T follicular helper cell (primary cell): ENCODE results near the gene GALNS.
"Not testable (repeated sequence)": the region's sequence is repeated elsewhere in the genome, so short reads cannot be mapped to it uniquely, and the experiment has no call there.

Experiments
- DNase-seq: peaks from one replicate; pipeline ENCODE4 v3.0.0-alpha.2; 2020; ENCODE audit warnings: low read depth

The GALNS gene

DNA sequence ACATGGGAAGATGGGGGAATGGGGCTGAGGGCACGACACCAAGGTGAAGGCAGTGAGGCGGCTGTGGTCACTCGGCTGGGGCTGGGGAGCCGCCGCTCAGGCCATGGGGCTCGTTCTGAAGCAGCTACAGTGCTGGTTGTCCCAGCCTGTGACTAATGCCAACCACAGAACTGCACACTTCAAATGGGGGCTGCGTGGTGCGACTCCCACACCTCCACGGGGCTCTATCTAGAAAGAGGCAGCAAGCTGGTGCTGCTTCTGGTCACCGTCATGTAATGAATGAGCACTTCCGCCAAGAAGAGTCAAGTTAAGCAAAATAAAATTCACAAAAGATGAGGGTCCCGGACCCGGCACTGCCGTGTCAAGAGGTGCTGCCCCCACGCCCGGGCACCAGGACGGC, 20.0 kb downstream of the GALNS start:
- no peak for DNase-seq

- DNase-seq: no peak
Observed at GRCh38 chr16:88835818-88836217, 20.9 kb downstream of the GALNS start.

DNA sequence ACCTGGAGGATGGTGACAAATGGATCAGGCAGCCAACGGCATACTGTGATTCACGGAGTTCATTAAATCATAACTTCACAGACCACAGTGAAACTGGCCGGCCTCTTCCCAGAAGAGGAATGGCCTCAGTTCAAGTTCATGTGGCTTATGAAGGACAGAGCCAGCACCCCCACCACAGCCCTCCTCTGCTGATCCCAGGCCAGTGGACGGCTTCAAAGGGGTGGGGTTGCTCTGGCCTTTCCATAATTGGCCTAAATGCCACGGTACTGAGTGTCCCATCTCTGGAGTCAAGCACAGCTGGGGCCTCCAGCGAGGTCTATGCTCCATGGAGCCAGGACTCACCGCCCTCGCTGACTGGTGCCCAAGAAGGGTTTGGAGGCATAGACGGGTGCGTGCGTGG, 21.4 kb downstream of the GALNS start:
- no peak for DNase-seq

DNA sequence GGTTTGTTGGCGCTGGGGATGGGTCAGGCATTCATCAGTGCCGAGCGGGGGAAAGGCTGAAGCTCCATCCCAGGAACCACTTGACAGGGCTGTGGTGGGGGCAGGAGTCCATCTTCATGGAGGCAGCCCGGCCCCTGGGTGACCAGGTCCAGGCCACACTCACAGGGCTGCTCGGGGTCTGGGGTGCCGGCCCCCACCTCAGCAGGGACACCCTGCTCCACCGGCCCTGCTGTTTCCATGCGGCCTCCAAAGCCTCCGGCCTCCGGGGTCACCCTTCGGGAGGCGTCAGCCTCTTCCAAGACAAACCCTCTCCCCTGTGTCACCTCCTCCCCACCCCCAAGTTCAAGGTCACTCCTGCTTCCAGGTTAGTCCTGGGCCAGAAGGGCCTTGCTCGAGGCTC, 22.1 kb downstream of the GALNS start:
- DNase-seq: no peak

DNA sequence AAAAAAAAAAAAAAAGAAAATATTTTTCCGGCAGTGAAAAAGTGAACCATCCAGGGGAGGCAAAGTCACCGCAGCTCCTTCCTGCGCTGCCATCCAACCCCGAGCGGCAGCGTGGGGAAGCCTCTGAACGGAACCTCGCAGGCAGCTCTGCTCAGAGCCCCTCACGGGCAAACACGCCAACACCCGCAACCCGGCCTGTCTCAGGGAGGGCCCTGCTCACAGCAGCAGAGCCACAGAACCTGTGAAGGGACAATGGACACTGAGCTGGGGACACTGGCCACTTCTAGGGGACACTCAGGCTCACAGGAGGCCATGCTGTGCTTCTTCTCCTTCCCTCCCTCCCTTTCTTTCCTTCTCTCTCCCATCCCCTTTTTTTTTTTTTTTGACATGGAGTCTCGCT, 23.7 kb downstream of the GALNS start:
- no peak for DNase-seq

GRCh38 chr16:88831838-88832237, 24.9 kb downstream of the GALNS start:
- no peak for DNase-seq

DNA sequence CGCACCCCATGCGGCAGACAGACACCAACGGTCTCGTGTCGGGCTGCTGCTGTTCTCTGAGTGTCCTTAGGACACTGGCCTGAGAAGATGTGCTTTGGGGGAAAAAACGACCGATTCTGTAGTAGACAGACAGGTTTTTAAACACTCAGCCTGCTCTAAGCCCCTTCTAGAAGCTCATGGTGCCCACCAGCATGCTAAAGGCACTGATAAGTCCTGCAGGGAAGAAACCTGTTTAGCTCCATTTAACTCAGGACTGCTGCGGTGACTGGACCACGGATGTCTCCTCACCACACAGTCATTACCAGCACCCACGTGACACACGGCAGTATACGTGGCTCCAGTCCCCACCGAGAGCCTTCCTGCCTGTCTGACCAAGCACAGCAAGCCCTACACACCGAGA, 26.0 kb downstream of the GALNS start:
- DNase-seq: no peak

DNA sequence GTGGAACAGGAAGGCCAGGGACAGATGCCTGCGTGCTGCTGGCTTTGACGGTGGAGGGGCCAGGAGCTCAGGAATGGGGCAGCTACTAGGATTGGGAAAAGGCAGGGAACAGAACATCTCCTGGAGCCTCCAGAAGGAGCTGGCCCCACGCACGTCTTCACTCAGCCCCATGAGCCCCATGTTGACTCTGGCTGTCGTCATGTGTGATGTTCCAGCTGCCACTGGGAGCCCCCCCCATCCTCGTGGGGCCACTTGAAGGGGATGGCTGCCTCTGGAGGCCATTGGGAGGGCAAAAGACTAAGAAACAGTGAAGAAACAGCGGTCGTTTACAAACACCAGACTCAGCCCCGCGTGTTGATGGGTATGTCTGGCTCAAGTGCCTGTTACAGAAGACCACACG, 26.5 kb downstream of the GALNS start:
- DNase-seq: no peak

DNA sequence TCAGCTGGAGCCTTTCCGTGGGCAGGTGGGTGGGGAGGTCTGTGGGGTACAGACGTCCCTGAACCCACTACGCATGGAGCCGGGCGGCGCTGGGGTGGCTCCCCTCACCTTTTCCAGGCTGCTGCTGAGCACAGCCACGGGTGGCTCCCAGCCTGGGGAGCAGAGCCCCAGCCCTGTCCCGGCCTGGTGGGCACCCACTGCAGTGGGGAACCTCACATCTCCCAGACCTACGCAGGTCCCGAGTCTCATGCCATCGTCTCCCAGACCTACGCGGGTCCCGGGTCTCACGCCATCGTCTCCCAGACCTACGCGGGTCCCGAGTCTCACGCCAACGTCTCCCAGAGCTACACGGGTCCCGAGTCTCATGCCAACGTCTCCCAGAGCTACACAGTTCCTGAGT, 28.0 kb downstream of the GALNS start:
- no peak for DNase-seq

GRCh38 chr16:88827727-88828126, 29.0 kb downstream of the GALNS start:
- DNase-seq: no peak

- no peak for DNase-seq
Observed at GRCh38 chr16:88826070-88826840, 30.5 kb downstream of the GALNS start.

DNA sequence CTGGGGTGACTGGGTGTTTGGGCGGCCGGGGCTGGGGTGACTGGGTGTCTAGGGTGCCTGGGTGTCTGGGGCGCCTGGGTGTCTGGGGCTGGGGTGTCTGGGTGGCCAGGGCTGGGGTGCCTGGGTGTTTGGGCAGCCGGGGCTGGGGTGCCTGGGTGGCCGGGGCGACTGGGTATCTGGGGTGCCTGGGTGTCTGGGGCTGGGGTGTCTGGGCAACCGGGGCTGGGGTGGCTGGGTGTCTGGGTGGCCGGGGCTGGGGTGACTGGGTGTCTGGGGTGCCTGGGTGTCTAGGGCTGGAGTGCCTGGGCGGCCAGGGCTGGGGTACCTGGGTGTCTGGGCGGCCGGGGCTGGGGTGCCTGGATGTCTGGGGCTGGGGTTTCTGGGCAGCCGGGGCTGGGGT, 31.6 kb downstream of the GALNS start:
- DNase-seq: no peak

GRCh38 chr16:88824256-88825077, 32.3 kb downstream of the GALNS start:
- no peak for DNase-seq

DNA sequence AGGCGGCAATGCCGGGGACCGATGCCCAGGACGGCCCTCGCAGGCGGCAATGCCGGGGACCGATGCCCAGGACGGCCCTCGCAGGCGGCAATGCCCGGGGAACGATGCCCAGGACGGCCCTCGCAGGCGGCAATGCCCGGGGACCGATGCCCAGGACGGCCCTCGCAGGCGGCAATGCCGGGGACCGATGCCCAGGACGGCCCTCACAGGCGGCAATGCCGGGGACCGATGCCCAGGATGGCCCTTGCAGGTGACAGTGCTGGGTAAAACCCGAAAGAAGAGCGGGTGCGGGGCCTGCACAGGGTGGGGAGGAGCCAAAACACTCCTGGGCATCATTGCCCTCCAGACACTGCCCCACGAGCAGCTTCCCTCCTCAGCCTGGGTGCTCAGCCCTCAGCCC, 33.1 kb downstream of the GALNS start:
- DNase-seq: not testable (repeated sequence)

DNA sequence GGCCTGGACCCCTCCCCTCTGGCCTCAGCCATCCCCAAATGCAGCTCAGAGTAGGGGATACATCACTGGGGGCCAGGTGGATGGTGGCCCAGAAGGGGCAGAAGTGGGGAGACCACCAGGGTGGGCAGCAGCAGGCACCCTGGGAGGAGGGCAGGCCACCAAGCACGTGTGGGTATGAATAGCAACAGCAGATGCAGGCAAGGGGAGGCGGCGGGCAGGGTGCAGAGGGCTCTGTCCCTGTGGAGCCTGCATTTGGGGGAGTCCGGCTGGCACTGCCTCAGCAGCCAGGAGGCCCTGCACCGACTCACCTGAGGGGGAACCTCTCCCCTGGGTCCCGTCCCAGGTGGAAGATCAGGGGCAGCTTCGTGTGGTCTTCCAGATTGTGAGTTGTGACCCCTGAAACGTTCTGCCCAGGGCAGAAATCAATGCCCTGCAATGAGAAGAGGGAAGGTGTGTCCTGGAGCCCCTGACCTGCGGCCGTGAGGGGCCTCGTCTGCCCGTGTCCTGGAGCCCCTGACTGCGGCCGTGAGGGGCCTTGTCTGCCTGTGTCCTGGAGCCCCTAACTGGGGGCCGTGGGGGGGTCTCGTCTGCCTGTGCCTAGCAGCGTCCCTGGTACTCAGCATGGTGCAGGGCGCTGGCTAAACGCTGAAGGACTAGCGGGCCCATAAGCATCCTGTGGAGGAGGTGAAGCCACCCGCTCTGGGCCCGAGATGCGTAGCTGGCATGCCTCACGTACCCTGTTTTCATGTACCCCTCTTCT, 34.3 kb downstream of the GALNS start:
- no peak for DNase-seq

DNA sequence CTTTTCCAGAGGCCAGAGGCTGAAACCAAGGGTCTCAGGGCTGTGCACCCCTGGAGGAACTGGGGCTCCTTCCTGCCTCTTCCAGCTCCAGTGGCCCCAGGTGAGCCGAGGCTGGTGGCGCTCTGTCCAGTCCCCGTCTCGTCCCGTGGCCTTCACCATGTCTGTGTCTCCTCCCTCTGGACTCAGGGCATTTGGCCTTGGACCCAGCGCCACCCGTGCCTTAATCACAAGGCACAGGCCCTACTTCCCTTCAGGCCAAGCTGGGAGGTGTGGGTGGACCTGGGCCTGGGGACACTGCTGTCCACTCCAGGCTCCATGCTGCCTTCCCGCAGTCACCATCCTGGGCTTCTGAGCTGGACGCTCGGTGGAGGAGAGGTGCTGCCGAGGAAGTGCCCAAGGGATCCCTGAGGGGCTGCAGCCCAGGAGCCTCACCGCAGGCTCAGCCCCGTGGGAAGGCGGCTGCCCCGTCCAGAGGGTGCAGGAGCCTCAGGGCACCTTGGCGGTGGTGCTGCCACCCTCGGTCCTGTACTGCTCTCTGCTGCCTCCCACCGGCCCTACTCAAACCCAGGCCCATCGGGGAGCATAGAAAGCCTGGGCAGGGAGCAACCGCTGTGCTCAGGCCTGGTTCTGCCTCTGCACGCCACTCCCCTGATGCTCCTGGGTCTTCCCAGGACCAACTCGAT, 35.4 kb downstream of the GALNS start:
- no peak for DNase-seq

DNA sequence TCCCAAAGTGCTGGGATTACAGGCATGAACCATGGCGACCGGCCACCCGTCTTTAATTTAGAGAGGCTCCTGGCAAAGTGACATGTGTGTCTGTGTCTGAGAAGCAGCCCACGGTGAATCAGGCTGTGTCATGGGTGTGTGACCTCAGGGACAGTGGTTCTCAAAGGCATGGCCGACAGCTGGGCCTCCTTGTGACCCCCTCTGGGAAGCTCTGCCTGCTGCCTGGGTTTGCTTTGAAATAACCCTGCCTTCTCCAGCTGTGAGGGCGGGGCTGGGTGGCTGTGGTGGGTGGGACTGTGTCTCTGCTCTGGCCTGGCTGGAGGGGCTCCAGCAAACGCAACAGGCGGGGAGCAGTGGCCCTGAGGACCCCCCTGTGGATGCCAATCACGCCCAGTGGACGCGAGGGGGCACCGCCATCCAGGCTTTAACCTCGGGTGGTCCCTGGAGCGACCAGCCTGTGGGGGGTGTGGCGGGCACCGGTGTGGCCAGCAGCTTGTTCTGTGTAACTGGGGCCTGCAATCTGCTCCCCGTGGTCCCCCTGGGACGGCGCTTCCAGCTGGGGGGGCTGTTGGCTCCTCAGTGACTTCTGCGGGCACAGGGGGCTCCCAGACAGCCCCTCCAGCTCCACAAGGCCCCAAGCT, 36.2 kb downstream of the GALNS start:
- DNase-seq: no peak

DNA sequence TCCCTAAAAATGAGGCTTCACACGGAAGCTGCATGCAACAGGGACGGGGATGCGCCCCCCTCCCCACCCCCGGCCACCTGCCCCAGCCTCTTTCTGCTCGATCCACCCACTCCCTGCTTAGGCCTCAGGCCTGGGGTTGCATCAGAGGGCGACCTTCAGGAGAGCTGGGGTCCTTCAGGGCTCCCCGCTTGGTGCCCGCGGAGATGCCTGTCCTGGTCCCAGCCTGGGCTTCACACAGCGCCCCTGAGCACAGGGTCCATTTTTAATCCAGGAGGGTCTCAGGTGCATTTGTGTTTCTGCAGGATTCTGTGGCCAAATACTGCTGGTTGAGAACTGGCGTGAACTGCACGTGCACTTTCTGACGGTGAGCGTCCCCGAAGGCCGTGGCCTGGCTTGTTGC, 37.6 kb downstream of the GALNS start:
- DNase-seq: no peak

DNA sequence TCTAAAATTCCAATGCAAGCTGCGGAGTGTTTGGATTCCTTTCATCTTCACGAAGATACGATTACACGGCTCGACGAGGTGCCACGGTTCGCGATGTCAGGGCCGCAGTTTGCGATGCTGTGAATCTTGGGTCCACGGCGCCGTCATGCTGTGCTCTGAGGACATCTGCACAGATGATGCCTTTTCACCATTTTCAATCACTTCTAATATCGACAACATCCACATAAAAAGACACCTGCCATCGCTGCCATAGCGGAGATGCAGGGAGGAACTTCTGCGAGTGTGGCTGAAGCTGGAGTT, 38.2 kb downstream of the GALNS start:
- no peak for DNase-seq

- no peak for DNase-seq
Observed at GRCh38 chr16:88817785-88818574, 38.8 kb downstream of the GALNS start.
